ENCODE data around the gene NDUFS2.
"Not testable (repeated sequence)": the region's sequence is repeated elsewhere in the genome, so short reads cannot be mapped to it uniquely, and the experiment has no call there.

NDUFS2 gene

GRCh38 chr1:161255955-161256520 is 53.9 kb downstream of the NDUFS2 start:
- DNase-seq: not testable (repeated sequence)

GRCh38 chr1:161257109-161257508 is 54.9 kb downstream of the NDUFS2 start:
- DNase-seq: not testable (repeated sequence)

- DNase-seq: peak; percentile 7 to 11
These were observed 56.5 kb downstream of the NDUFS2 start, which contains the start of gene PCP4L1 for GRCh38 chr1:161258439-161259344. Gene PCP4L1, plus strand, starts transcription at chr1:161258745. Its CDS starts 230 bp downstream, at chr1:161258975.

GRCh38 chr1:161259345-161259702 is 57.2 kb downstream of the NDUFS2 start:
- no peak for DNase-seq

GRCh38 chr1:161259765-161260164 is 57.6 kb downstream of the NDUFS2 start:
- no peak for DNase-seq

- no peak for DNase-seq
These were observed 58.5 kb downstream of the NDUFS2 start for GRCh38 chr1:161260376-161261260.

- DNase-seq: no peak
These were observed 59.4 kb downstream of the NDUFS2 start for GRCh38 chr1:161261261-161262235.
